ENCODE results near the gene CACNA2D1. TPM values are rescaled to one million over a fixed set of nuclear protein-coding genes. Genes with fewer than 3 reads are reported as not detected.

Gene CACNA2D1
- total and polyA plus RNA-seq, 8 donors: 10.7 to 20.8 (median 16.6) TPM

DNA sequence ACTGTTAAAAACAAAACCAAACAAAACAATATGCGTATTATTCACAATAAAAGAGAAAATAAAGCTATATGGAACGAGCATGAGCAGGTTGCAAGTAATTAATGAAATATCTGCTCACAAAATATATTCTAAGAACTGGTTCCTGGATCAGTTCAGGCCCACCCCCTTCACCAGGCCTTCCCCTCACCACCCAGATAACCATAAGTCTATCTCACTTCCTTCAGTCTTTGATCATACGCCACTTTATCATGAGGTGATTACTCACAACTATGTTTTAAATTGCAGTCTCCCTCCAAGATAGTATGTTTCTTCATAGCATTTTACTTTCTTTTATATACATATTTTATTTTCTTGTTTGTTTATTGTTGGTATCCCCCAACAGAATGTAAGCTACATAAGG lies 410.7 kb downstream of the CACNA2D1 start:
- intact Hi-C loops (cut with DNase I): no loop called here
- Histone ChIP-seq H3K27me3 (no peaks in the 10 kb centered on the region), H3K9me3 (no peaks in the 10 kb centered on the region), H3K4me1 (no peaks in the 10 kb centered on the region), H3K27ac (no peak overlapping the region), H3K36me3 (no peaks in the 10 kb centered on the region), H3K4me3 (no peak overlapping the region)
- no peak for TF ChIP-seq CTCF (IDR thresholded peaks at IDR 0.05)
- DNase-seq: no peak
- no peak for ATAC-seq

- DNase-seq (no peak), ATAC-seq (no peak)
- H3K27me3 ChIP-seq: no peaks in the 10 kb centered on the region
- H3K27ac ChIP-seq: no peak overlapping the region
- H3K4me1 ChIP-seq: no peaks in the 10 kb centered on the region
- intact Hi-C loops (cut with DNase I): no loop called here
- H3K36me3 ChIP-seq: no peaks in the 10 kb centered on the region
- TF ChIP-seq CTCF (IDR thresholded peaks at IDR 0.05): no peak
- no peaks in the 10 kb centered on the region for H3K9me3 ChIP-seq
- H3K4me3 ChIP-seq: no peak overlapping the region
Observed at GRCh38 chr7:82029236-82029913, 414.2 kb downstream of the CACNA2D1 start.

GRCh38 chr7:82028097-82028496 lies 415.5 kb downstream of the CACNA2D1 start:
- DNase-seq: no peak
- no peaks in the 10 kb centered on the region for H3K4me1 ChIP-seq
- no peaks in the 10 kb centered on the region for H3K9me3 ChIP-seq
- no peak for TF ChIP-seq CTCF (IDR thresholded peaks at IDR 0.05)
- H3K36me3 ChIP-seq: no peaks in the 10 kb centered on the region
- no peaks in the 10 kb centered on the region for H3K27me3 ChIP-seq
- no peak overlapping the region for H3K27ac ChIP-seq
- intact Hi-C loops (cut with DNase I): no loop called here
- ATAC-seq: no peak
- H3K4me3 ChIP-seq: no peak overlapping the region

DNA sequence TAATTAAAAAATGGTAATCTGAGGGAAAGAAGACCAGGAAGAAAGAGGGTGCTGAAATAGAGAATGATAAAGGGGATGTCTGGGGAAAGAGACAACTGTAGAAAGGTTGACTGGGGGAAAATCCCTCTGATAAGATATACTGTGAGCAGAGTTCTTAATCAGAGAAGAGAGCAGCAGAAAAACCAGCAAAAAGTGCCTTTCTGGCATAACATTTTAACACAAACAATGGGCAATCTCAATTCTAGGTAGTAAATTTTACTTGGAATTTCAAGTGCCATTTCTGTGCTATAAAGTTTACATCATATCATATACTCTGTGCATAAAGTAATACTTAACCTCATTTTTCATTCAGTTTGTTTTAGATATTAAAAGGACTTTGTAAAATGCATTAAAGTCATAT lies 421.9 kb downstream of the CACNA2D1 start:
- Histone ChIP-seq H3K4me1 (no peaks in the 10 kb centered on the region), H3K27ac (no peak overlapping the region), H3K27me3 (no peaks in the 10 kb centered on the region), H3K9me3 (no peaks in the 10 kb centered on the region), H3K4me3 (no peak overlapping the region), H3K36me3 (no peaks in the 10 kb centered on the region)
- DNase-seq (no peak), ATAC-seq (no peak)
- intact Hi-C loops (cut with DNase I): no loop called here
- no peak for TF ChIP-seq CTCF (IDR thresholded peaks at IDR 0.05)

- intact Hi-C loops (cut with DNase I): no loop called here
- DNase-seq (peak in 2 of 4 donors; percentile 65 to 71), ATAC-seq (no peak)
- Histone ChIP-seq H3K27ac (no peak overlapping the region), H3K27me3 (no peaks in the 10 kb centered on the region), H3K4me1 (no peaks in the 10 kb centered on the region), H3K36me3 (no peaks in the 10 kb centered on the region), H3K4me3 (no peak overlapping the region), H3K9me3 (no peaks in the 10 kb centered on the region)
- TF ChIP-seq CTCF (IDR thresholded peaks at IDR 0.05): no peak
Observed at GRCh38 chr7:82021036-82021435, 422.5 kb downstream of the CACNA2D1 start.
